K562 (cell line): ENCODE results near the gene VPS4A. TPM values are rescaled to one million over a fixed set of nuclear protein-coding genes. Genes with fewer than 3 reads are reported as not detected.
A peak's percentile ranks its signal among the peaks of the same experiment; 100 is the strongest.

Experiments used
- ATAC-seq: fragments of 200-7000 bp; cut with Tn5 transposase; 3 replicates; pipeline ENCODE4 v1.9.1; 2020; ENCODE audit warnings: moderate library complexity
- BruUV-seq: library from RNA; stranded (reverse); fragments of 400-500 nt; replicated peaks from 2 replicates; lab custom pipeline; 2021; lab: Mats Ljungman, UMichigan
- CTCF ChIA-PET: fragments of 300-600 bp; formaldehyde crosslinking; extraction: SDS; loops from one replicate; lab custom pipeline; 2021; ENCODE audit warnings: low intra/inter-chr PET ratio; lab: Yijun Ruan, JAX
- POLR2A ChIA-PET: fragments of 300-600, 350-650 bp; sonication (Branson Sonifier 250); formaldehyde crosslinking; extraction: SDS; loops from one replicate; lab custom pipeline; 2021; ENCODE audit warnings: antibody characterized with exemption, inconsistent platforms; lab: Yijun Ruan, JAX
- DNase-seq, 4 experiments: peaks; one replicate each; pipeline versions ENCODE4 v3.0.0 to v3.0.0-alpha.2; 2011 to 2018; ENCODE audit warnings: low spot score in 3 of 4, mixed read lengths in 3 of 4; ENCODE audit errors: extremely low read depth in 1 of 4
- FAIRE-seq: peaks from 2 replicates; lab custom pipeline; 2011; peaks lifted over from hg19 to GRCh38; lab: Jason Lieb, UNC
- H2AFZ ChIP-seq: 2 replicates; pipeline ENCODE4 v1.6.0; 2011; ENCODE audit warnings: low read depth, low read length, control low read depth, inconsistent platforms
- H3K27ac ChIP-seq: fragments of 200-600 bp; 3 replicates; pipeline ENCODE4 v1.8.0; 2011; ENCODE audit warnings: low read depth, mild to moderate bottlenecking, control low read depth, inconsistent platforms, low read length, moderate library complexity, mixed read lengths; ENCODE audit errors: extremely low read depth
- H3K27me3 ChIP-seq, 2 experiments: fragments of 300-600 bp in 1 of 2; 2 replicates in 1 of 2; 3 replicates in 1 of 2; pipeline versions ENCODE4 v1.6.0 to v1.8.0; 2011; ENCODE audit warnings: inconsistent platforms in 2 of 2, low read length in 2 of 2, mild to moderate bottlenecking in 1 of 2, mixed read lengths in 1 of 2, moderate library complexity in 1 of 2; ENCODE audit not compliant: control insufficient read depth in 2 of 2, insufficient read depth in 2 of 2
- H3K36me3 ChIP-seq: fragments of 300-600 bp; 3 replicates; pipeline ENCODE4 v1.8.0; 2011; ENCODE audit warnings: mild to moderate bottlenecking, low read length, inconsistent platforms; ENCODE audit not compliant: control insufficient read depth, insufficient read depth
- H3K4me1 ChIP-seq, 2 experiments: fragments of 200-600 bp in 1 of 2; replicated peaks in 1 of 2; 2 replicates in 1 of 2; 3 replicates in 1 of 2; pipeline versions ENCODE4 v1.5.1 to v1.8.0; 2011; ENCODE audit warnings: inconsistent platforms in 2 of 2, low read length in 2 of 2, mild to moderate bottlenecking in 1 of 2, mixed read lengths in 1 of 2, moderate library complexity in 1 of 2; ENCODE audit not compliant: control insufficient read depth in 2 of 2, insufficient read depth in 2 of 2
- H3K4me2 ChIP-seq: 2 replicates; pipeline ENCODE4 v1.6.1; 2011; ENCODE audit warnings: low read length, control low read depth, inconsistent platforms, mixed read lengths; ENCODE audit not compliant: insufficient read depth
- H3K4me3 ChIP-seq: fragments of 200-600 bp; sonication (generic), shearing (Covaris generic); 2 replicates; pipeline ENCODE4 v1.5.1; 2016; ENCODE audit warnings: control low read depth, inconsistent platforms
- H3K79me2 ChIP-seq: fragments of 200-600 bp; 3 replicates; pipeline ENCODE4 v1.8.0; 2011; ENCODE audit warnings: low read length, inconsistent platforms; ENCODE audit not compliant: control insufficient read depth, insufficient read depth
- H3K9ac ChIP-seq, 2 experiments: 2 replicates each; pipeline versions ENCODE4 v1.6.0 to v1.6.1; 2011; ENCODE audit warnings: low read depth in 2 of 2, low read length in 2 of 2, control low read depth in 1 of 2, inconsistent platforms in 1 of 2, mild to moderate bottlenecking in 1 of 2, mixed read lengths in 1 of 2; ENCODE audit not compliant: insufficient read depth in 1 of 2
- H3K9me1 ChIP-seq: one replicate; pipeline ENCODE4 v1.6.0; 2011; ENCODE audit warnings: inconsistent platforms, mild to moderate bottlenecking, low read length, moderate library complexity; ENCODE audit not compliant: control insufficient read depth, insufficient read depth
- H3K9me3 ChIP-seq: replicated peaks from 2 replicates; pipeline ENCODE4 v1.5.1; 2011; ENCODE audit warnings: low read depth, low read length, inconsistent platforms; ENCODE audit not compliant: control insufficient read depth, insufficient read depth
- H4K20me1 ChIP-seq: replicated peaks from 2 replicates; pipeline ENCODE4 v1.6.1; 2011; ENCODE audit warnings: low read length, inconsistent platforms, mixed read lengths; ENCODE audit not compliant: control insufficient read depth, insufficient read depth
- FIP1L1 ChIP-seq: fragments of 200-400 bp; formaldehyde crosslinking; IDR thresholded peaks from 2 replicates; pipeline ENCODE4 v1.6.1; 2018; ENCODE audit warnings: mild to moderate bottlenecking, low read depth, low read length; ENCODE audit not compliant: poor library complexity, severe bottlenecking
- GTF2E2 ChIP-seq: fragments of 200-800 bp; sonication (Bioruptor generic); IDR thresholded peaks from 2 replicates; pipeline ENCODE4 v1.6.1; 2016; ENCODE audit warnings: missing genetic modification characterization, missing compliant biosample characterization
- KAT2B ChIP-seq: IDR thresholded peaks from one replicate; pipeline ENCODE4 v1.6.1; 2012; ENCODE audit warnings: low read depth, mild to moderate bottlenecking, control low read depth, inconsistent platforms, low read length, moderate library complexity
- NCOA1 ChIP-seq: fragments of 450-650 bp; IDR thresholded peaks from 2 replicates; pipeline ENCODE4 v1.6.1; 2016; ENCODE audit warnings: low read depth
- NFIC ChIP-seq: fragments of 450-650 bp; IDR thresholded peaks from 2 replicates; pipeline ENCODE4 v1.6.1; 2017; ENCODE audit warnings: mild to moderate bottlenecking, inconsistent platforms
- OTX1 ChIP-seq: fragments of 450-650 bp; formaldehyde crosslinking; IDR thresholded peaks from 2 replicates; pipeline ENCODE4 v1.4.0; 2022; ENCODE audit warnings: mild to moderate bottlenecking
- POLR2A ChIP-seq: fragments of 450-650 bp; conservative IDR thresholded peaks from 2 replicates; pipeline ENCODE4 v1.6.1; 2016
- POLR2G ChIP-seq: fragments of 200-400 bp; formaldehyde crosslinking; IDR thresholded peaks from 2 replicates; pipeline ENCODE4 v1.6.1; 2017; ENCODE audit warnings: low read depth, mild to moderate bottlenecking, antibody characterized with exemption, low read length, moderate library complexity
- RBFOX2 ChIP-seq: fragments of 200-400 bp; formaldehyde crosslinking; IDR thresholded peaks from 2 replicates; pipeline ENCODE4 v1.6.1; 2017; ENCODE audit warnings: low read depth, mild to moderate bottlenecking, low read length, moderate library complexity
- WGBS: fragments of 100-300 bp; shearing (Covaris generic); methylation state at CpG from one replicate; pipeline ENCODE4 v1.1.6; 2016; ENCODE audit warnings: low coverage, mixed read lengths; ENCODE audit not compliant: insufficient coverage; ENCODE audit errors: missing lambda C conversion rate; 5-methylcytosine and 5-hydroxymethylcytosine counted together
- in situ Hi-C: fragments of 300-500 bp; cut with MboI; formaldehyde crosslinking; loops from 4 replicates; pipeline ENCODE4 v1.15.0; 2018; ENCODE audit warnings: inconsistent platforms, mixed read lengths
- intact Hi-C: fragments of 100-400 bp; cut with micrococcal nuclease; formaldehyde crosslinking; loops from 2 replicates; pipeline ENCODE4 v1.14.2; 2022
- polyA plus RNA-seq, 8 experiments: library from polyadenylated mRNA; depleted of rRNA in 4 of 8; stranded (reverse) in 5 of 8; unstranded in 3 of 8; fragments of >200 nt; fragmentation: Nextera tagmentation in 2 of 8; fragmentation: Illumina TruSeq in 1 of 8; extraction: Ambion mirVana in 2 of 8; extraction: Trizol in 1 of 8; gene quantifications; 2 replicates each; pipeline versions ENCODE4 v1.2.1 to v1.2.3, GENCODE V29; 2011 to 2014; ENCODE audit warnings: inconsistent platforms in 1 of 8, missing spikeins in 1 of 8
- total RNA-seq, 7 experiments: library from RNA; depleted of rRNA in 6 of 7; stranded (reverse); fragments of >200 nt in 6 of 7; fragmentation: Illumina TruSeq in 2 of 7; extraction: Trizol in 2 of 7; gene quantifications; 2 replicates each; pipeline versions ENCODE4 v1.2.1 to v1.2.3, GENCODE V29; 2011 to 2021; ENCODE audit warnings: low replicate concordance in 1 of 7

The VPS4A gene
- total and polyA plus RNA-seq, 9 of the 15 experiments (the other 6 are each of a cell fraction or from before 2014, with no cell fraction given): 7.6 to 45.4 (median 29.9) TPM

GRCh38 chr16:69324585-69325253, 13.6 kb downstream of the VPS4A start:
- CTCF ChIA-PET: no interaction called here

GRCh38 chr16:69325784-69326171, 14.6 kb downstream of the VPS4A start:
- H3K4me1 ChIP-seq: peaks cover 23 to 65% of the 10 kb centered on the region in 2 experiments; a peak in 4 of 5 replicates
- no peaks in the 10 kb centered on the region for H3K9me3 ChIP-seq
- ATAC-seq (no peak), FAIRE-seq (no peak), DNase-seq (no peak)
- CTCF ChIA-PET: no interaction called here
- H3K9me1 ChIP-seq: no peaks in the 10 kb centered on the region
- TF ChIP-seq POLR2G (peak; percentile 42), OTX1 (CRISPR knock-in tag) (no peak), RBFOX2 (peak; percentile 49)
- POLR2A ChIA-PET: interaction anchor here (0.7 to 5.1 kb wide), 5 partner anchors 9 to 766 kb away, joined by 3 to 51 read pairs (median 4); partner anchors contain the start of genes COG8 and NIP7
- 89% methylated on average over 6 of the region's 6 CpGs for WGBS
- intact Hi-C loops (no loop called here), in situ Hi-C loops (no loop called here)
- no peak overlapping the region for H3K27ac ChIP-seq
- 0 out of 2 replicates have a peak overlapping the region, but pooled peaks have one; percentile 53 for H3K4me2 ChIP-seq
- H3K9ac ChIP-seq: peak overlapping the region in 1 of 2 experiments; percentile 31; a peak in 1 of 4 replicates
- H3K79me2 ChIP-seq: peaks cover 90% of the 10 kb centered on the region
- H2AFZ ChIP-seq: no peak overlapping the region
- H4K20me1 ChIP-seq: peaks cover 42% of the 10 kb centered on the region
- H3K27me3 ChIP-seq: no peaks in the 10 kb centered on the region
- H3K36me3 ChIP-seq: peaks cover 84% of the 10 kb centered on the region
- no peak overlapping the region for H3K4me3 ChIP-seq
- no TSS peak for BruUV-seq

More at GRCh38 chr16:69324585-69325253, 13.6 kb downstream of the VPS4A start:
- Histone ChIP-seq H3K27ac (no peak overlapping the region; the same call in 2 of the 3 replicates), H2AFZ (no peak overlapping the region), H3K4me1 (peaks cover 23 to 54% of the 10 kb centered on the region in 2 experiments; a peak in 4 of 5 replicates), H3K79me2 (peaks cover 82% of the 10 kb centered on the region), H4K20me1 (peaks cover 42% of the 10 kb centered on the region), H3K27me3 (no peaks in the 10 kb centered on the region), H3K4me3 (no peak overlapping the region), H3K9ac (peak overlapping the region in 1 of 2 experiments; percentile 2; a peak in 1 of 4 replicates), H3K36me3 (peaks cover 95% of the 10 kb centered on the region), H3K9me1 (no peaks in the 10 kb centered on the region), H3K9me3 (no peaks in the 10 kb centered on the region), H3K4me2 (no peak overlapping the region)
- in situ Hi-C loops: no loop called here
- TSS peak; percentile 54 for BruUV-seq
- peak; percentile 0; the same call in 1 of the 2 replicates for TF ChIP-seq NFIC
- TF ChIP-seq POLR2A: peak; percentile 27; the same call in 1 of the 2 replicates
- no peak for TF ChIP-seq KAT2B
- TF ChIP-seq GTF2E2 (tag): no peak
- no peak for TF ChIP-seq FIP1L1
- TF ChIP-seq NCOA1: no peak
- FAIRE-seq: no peak
- POLR2A ChIA-PET: interaction anchor here (0.6 to 2.4 kb wide), 5 partner anchors 9 to 459 kb away, joined by 4 to 7 read pairs (median 4); no protein-coding TSS in a partner anchor
- no peak for ATAC-seq
- 67% methylated on average over 10 of the region's 10 CpGs for WGBS
- intact Hi-C loops: no loop called here
- peak in 1 of 4 experiments; percentile 21 for DNase-seq
